G401.6 (cell line): ENCODE results near the gene NPTN.

Experiments used
- FAIRE-seq: peaks from 2 replicates; lab custom pipeline; 2012; peaks lifted over from hg19 to GRCh38; lab: Jason Lieb, UNC

The NPTN gene

DNA sequence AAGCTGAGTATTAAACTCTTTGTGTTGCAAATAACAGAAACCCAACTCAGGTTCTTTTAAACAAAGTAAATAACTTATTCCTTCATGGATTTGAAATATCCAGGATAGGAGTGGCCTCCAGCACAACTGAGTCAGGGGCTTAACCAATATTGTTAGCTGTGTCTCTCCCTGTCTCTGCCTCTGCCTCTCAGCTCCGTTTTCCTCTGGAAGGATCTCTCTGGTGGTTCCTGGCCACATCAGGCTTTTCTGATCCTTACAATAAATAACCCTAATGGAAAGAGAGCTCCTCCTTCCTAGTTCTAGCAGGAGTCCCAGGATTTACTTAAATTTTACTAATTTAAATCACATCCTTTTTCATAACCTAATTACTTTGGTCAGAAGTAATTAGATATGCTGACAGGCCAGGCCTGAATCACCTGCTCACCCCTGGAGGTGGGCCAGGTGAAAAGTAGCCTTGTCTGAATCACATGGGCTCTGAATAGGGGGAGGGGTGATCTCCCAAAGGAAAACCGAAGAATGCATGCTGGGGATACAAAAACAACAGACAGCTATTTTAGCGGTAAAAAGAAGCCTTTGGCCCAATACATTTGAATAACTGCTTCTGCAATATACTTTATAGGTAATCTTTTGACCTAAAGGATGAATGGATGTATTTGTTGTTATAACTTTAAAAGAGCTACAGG is 114.9 kb downstream of the NPTN start:
- FAIRE-seq, result no peak

DNA sequence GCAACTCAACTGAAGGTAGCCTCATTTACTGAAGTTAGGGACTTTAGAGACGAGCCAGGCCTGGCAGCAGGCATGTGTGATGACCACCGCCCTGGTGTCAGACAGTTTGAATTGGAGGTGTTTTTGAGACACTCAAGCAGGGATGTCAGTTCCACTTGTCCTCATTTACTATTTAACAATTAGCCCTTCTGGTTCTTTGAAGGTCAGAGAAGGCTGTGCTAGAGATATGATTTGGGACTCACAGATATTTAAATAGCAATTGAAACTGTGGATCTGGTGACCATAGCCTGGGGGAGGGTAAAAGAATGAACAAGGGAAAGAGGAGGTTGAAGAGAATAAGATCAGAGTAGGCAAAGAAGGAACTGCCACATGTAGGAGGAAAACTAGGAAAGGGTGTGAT is 115.6 kb downstream of the NPTN start:
- FAIRE-seq, result no peak

GRCh38 chr15:73515527-73515926 is 117.7 kb downstream of the NPTN start:
- no peak for FAIRE-seq
